CD14-positive monocyte (primary cell): ENCODE results near the gene ZNRF1. TPM values are rescaled to one million over a fixed set of nuclear protein-coding genes. Genes with fewer than 3 reads are reported as not detected.

Source experiments
- DNase-seq, 3 donors: peaks; one replicate each; pipeline ENCODE4 v3.0.0-alpha.2; 2011 to 2022
- H2AFZ ChIP-seq: 2 replicates; pipeline ENCODE4 v1.6.0; 2012; ENCODE audit warnings: mild to moderate bottlenecking, low read depth, low read length, inconsistent platforms; ENCODE audit not compliant: insufficient read depth, poor library complexity, severe bottlenecking
- H3K27ac ChIP-seq, 2 donors: 1 replicate in 1 of 2; 2 replicates in 1 of 2; pipeline ENCODE4 v1.5.1; 2012 to 2013; ENCODE audit warnings: low read length in 2 of 2, control low read depth in 1 of 2, inconsistent platforms in 1 of 2, low read depth in 1 of 2, mild to moderate bottlenecking in 1 of 2
- H3K27me3 ChIP-seq, 2 donors: one replicate each; pipeline versions ENCODE4 v1.6.0 to v1.6.1; 2011 to 2013; ENCODE audit warnings: low read length in 2 of 2; ENCODE audit not compliant: control insufficient read depth in 2 of 2, insufficient read depth in 2 of 2
- H3K36me3 ChIP-seq, 2 donors: replicated peaks in 1 of 2; 1 replicate in 1 of 2; 2 replicates in 1 of 2; pipeline versions ENCODE4 v1.5.1 to v1.6.1; 2012 to 2013; ENCODE audit warnings: low read length in 2 of 2, control low read depth in 1 of 2, inconsistent platforms in 1 of 2, mild to moderate bottlenecking in 1 of 2; ENCODE audit not compliant: insufficient read depth in 2 of 2, control insufficient read depth in 1 of 2
- H3K4me1 ChIP-seq, 2 donors: 1 replicate in 1 of 2; 2 replicates in 1 of 2; pipeline versions ENCODE4 v1.5.1 to v1.6.1; 2012 to 2013; ENCODE audit warnings: low read length in 2 of 2, control low read depth in 1 of 2, inconsistent platforms in 1 of 2, mild to moderate bottlenecking in 1 of 2, moderate library complexity in 1 of 2; ENCODE audit not compliant: insufficient read depth in 2 of 2, control insufficient read depth in 1 of 2
- H3K4me2 ChIP-seq: replicated peaks from 2 replicates; pipeline ENCODE3; 2012; ENCODE audit warnings: low read length, moderate library complexity, mild to moderate bottlenecking; ENCODE audit not compliant: poor library complexity, severe bottlenecking; ENCODE audit errors: extremely low read depth
- H3K4me3 ChIP-seq, 3 experiments: fragments of 200-600 bp in 1 of 3; sonication (generic) in 1 of 3; replicated peaks in 1 of 3; 1 replicate in 2 of 3; 2 replicates in 1 of 3; pipeline ENCODE4 v1.5.1; 2011 to 2013; ENCODE audit warnings: low read length in 3 of 3, mild to moderate bottlenecking in 3 of 3, control low read depth in 2 of 3, low read depth in 2 of 3, inconsistent platforms in 1 of 3, moderate library complexity in 1 of 3
- H3K79me2 ChIP-seq: 2 replicates; pipeline ENCODE4 v1.6.0; 2012; ENCODE audit warnings: mild to moderate bottlenecking, control low read depth, inconsistent platforms, low read length, moderate library complexity; ENCODE audit not compliant: insufficient read depth
- H3K9ac ChIP-seq: 2 replicates; pipeline ENCODE4 v1.6.0; 2017; ENCODE audit warnings: low read length, mild to moderate bottlenecking; ENCODE audit not compliant: insufficient read depth, poor library complexity, severe bottlenecking
- H3K9me3 ChIP-seq, 2 donors: replicated peaks in 1 of 2; 1 replicate in 1 of 2; 2 replicates in 1 of 2; pipeline versions ENCODE4 v1.5.1 to v1.6.1; 2012 to 2013; ENCODE audit warnings: low read length in 2 of 2, control low read depth in 1 of 2; ENCODE audit not compliant: control insufficient read depth in 1 of 2, insufficient read depth in 1 of 2
- H4K20me1 ChIP-seq: 2 replicates; pipeline ENCODE4 v1.6.0; 2012; ENCODE audit warnings: mild to moderate bottlenecking, low read length, control low read depth, moderate library complexity; ENCODE audit not compliant: insufficient read depth
- H3K27ac Mint-ChIP-seq, 7 donors: one replicate each; pipeline ENCODE4 v1.8.0; 2020; ENCODE audit warnings: mild to moderate bottlenecking in 7 of 7, mixed read lengths in 7 of 7, moderate library complexity in 6 of 7, inconsistent platforms in 2 of 7
- H3K27me3 Mint-ChIP-seq, 3 donors: one replicate each; pipeline ENCODE4 v1.8.0; 2021 to 2022; ENCODE audit warnings: low read depth in 3 of 3, mild to moderate bottlenecking in 3 of 3, mixed read lengths in 3 of 3, moderate library complexity in 3 of 3, inconsistent platforms in 1 of 3
- H3K36me3 Mint-ChIP-seq, 2 donors: one replicate each; pipeline ENCODE4 v1.8.0; 2020; ENCODE audit warnings: mixed read lengths in 2 of 2, inconsistent platforms in 1 of 2, mild to moderate bottlenecking in 1 of 2
- H3K4me1 Mint-ChIP-seq: one replicate; pipeline ENCODE4 v1.8.0; 2020; ENCODE audit warnings: mild to moderate bottlenecking, mixed read lengths
- H3K4me3 Mint-ChIP-seq, 2 donors: one replicate each; pipeline ENCODE4 v1.8.0; 2020; ENCODE audit warnings: mild to moderate bottlenecking in 2 of 2, mixed read lengths in 2 of 2, moderate library complexity in 1 of 2
- H3K9me3 Mint-ChIP-seq, 7 donors: one replicate each; pipeline ENCODE4 v1.8.0; 2020 to 2022; ENCODE audit warnings: mixed read lengths in 7 of 7, mild to moderate bottlenecking in 6 of 7, moderate library complexity in 6 of 7, inconsistent platforms in 2 of 7
- WGBS: methylation state at CpG from one replicate; pipeline ENCODE4 v1.1.5; 2013; ENCODE audit warnings: missing lambda C conversion rate; ENCODE audit not compliant: insufficient coverage; 5-methylcytosine and 5-hydroxymethylcytosine counted together
- intact Hi-C, 2 donors: fragments of 100-400 bp; cut with micrococcal nuclease; formaldehyde crosslinking; loops; one replicate each; pipeline versions ENCODE4 v1.15.0 to v1.15.1; 2023
- polyA plus RNA-seq, 3 donors: library from polyadenylated mRNA; depleted of rRNA in 1 of 3; unstranded in 2 of 3; stranded (reverse) in 1 of 3; fragments of 300-500 nt in 2 of 3; fragments of >200 nt in 1 of 3; fragmentation: Illumina TruSeq in 2 of 3; gene quantifications; 1 replicate in 2 of 3; 2 replicates in 1 of 3; pipeline ENCODE4 v1.2.3, GENCODE V29; 2012 to 2021
- TF ChIP-seq, protein P1 (sequence below): fragments of 200-600 bp; IDR thresholded peaks from one replicate; pipeline ENCODE4 v1.8.0; 2022; ENCODE audit warnings: antibody characterized with exemption, mild to moderate bottlenecking

ZNRF1 gene
- polyA plus RNA-seq, 3 donors = 1.9 to 5.3 (median 4.3) TPM

DNA sequence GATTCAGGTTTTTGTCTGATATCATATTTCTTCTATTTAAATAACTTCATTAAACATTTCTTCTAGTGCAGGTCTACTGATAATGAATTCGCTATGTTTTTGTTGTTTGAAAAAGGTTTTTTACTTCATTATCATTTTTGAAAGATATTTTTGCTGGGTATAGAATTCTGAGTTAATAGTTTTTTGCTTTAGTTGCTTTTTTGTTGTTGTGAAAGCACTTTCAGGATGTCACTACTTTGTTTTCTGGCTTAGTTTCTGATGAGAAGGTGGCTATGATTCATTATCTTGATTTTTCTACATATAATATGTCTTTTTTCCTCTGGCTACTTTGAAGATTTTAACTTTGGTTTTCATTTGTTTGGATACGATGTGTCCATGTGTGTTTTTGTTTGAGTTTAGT, 153.0 kb downstream of the ZNRF1 start:
- no peak overlapping the region for H3K9ac ChIP-seq
- Mint-ChIP-seq H3K4me3 (no peak overlapping the region), H3K36me3 (peaks cover 15 to 32% of the 10 kb centered on the region in 2 donors), H3K27me3 (peaks cover 0 to 1% (median 0%) of the 10 kb centered on the region in 3 donors), H3K27ac (no peak overlapping the region), H3K9me3 (peaks cover 19 to 39% (median 28%) of the 10 kb centered on the region in 7 donors), H3K4me1 (peaks cover 8% of the 10 kb centered on the region)
- no peaks in the 10 kb centered on the region for H3K27me3 ChIP-seq
- no peak overlapping the region for H3K27ac ChIP-seq
- peaks cover 17 to 20% of the 10 kb centered on the region in 2 donors for H3K9me3 ChIP-seq
- TF ChIP-seq, protein P1, sequence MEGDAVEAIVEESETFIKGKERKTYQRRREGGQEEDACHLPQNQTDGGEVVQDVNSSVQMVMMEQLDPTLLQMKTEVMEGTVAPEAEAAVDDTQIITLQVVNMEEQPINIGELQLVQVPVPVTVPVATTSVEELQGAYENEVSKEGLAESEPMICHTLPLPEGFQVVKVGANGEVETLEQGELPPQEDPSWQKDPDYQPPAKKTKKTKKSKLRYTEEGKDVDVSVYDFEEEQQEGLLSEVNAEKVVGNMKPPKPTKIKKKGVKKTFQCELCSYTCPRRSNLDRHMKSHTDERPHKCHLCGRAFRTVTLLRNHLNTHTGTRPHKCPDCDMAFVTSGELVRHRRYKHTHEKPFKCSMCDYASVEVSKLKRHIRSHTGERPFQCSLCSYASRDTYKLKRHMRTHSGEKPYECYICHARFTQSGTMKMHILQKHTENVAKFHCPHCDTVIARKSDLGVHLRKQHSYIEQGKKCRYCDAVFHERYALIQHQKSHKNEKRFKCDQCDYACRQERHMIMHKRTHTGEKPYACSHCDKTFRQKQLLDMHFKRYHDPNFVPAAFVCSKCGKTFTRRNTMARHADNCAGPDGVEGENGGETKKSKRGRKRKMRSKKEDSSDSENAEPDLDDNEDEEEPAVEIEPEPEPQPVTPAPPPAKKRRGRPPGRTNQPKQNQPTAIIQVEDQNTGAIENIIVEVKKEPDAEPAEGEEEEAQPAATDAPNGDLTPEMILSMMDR = no peak
- no peak overlapping the region for H2AFZ ChIP-seq
- peaks cover 4 to 29% of the 10 kb centered on the region in 2 donors for H3K36me3 ChIP-seq
- no CpG with 5 or more reads among the region's 2 CpGs for WGBS
- no peaks in the 10 kb centered on the region for H3K79me2 ChIP-seq
- no peak for DNase-seq
- H3K4me3 ChIP-seq = no peak overlapping the region
- peaks cover 10 to 15% of the 10 kb centered on the region in 2 donors for H3K4me1 ChIP-seq
- intact Hi-C loops = no loop called here
- H3K4me2 ChIP-seq = no peak overlapping the region
- H4K20me1 ChIP-seq = no peaks in the 10 kb centered on the region

DNA sequence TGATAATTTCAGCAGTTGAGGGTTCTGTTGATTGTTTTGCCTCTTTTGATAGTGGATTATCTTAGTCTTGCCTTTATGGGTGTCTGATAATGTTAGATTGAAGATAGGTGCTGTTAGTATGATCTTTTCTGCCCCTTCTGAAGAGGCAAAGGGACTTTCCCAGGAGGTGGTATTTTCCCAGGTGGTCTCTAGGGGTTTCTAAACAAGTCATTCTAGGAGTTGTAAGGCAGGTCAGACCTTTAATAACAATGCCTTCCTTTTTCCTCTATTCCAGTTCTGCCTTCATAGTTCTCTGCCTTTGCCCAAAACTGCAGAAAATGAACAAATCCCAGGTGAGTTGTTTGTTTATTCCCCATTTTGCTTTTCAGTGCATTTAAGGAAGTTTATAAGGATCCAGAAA, 153.8 kb downstream of the ZNRF1 start:
- Mint-ChIP-seq H3K27ac (no peak overlapping the region), H3K9me3 (peaks cover 20 to 41% (median 30%) of the 10 kb centered on the region in 7 donors), H3K4me3 (no peak overlapping the region), H3K36me3 (peaks cover 21 to 38% of the 10 kb centered on the region in 2 donors), H3K4me1 (peaks cover 10% of the 10 kb centered on the region), H3K27me3 (peaks cover 0 to 2% (median 0%) of the 10 kb centered on the region in 3 donors)
- Histone ChIP-seq H3K27ac (no peak overlapping the region), H3K4me3 (no peak overlapping the region), H3K79me2 (no peaks in the 10 kb centered on the region), H2AFZ (no peak overlapping the region), H3K36me3 (peaks cover 5 to 37% of the 10 kb centered on the region in 2 donors), H3K27me3 (no peaks in the 10 kb centered on the region), H3K4me1 (peaks cover 10 to 15% of the 10 kb centered on the region in 2 donors), H3K9me3 (peaks cover 17 to 23% of the 10 kb centered on the region in 2 donors), H4K20me1 (no peaks in the 10 kb centered on the region), H3K9ac (no peak overlapping the region), H3K4me2 (no peak overlapping the region)
- intact Hi-C loops = no loop called here
- DNase-seq = no peak
- TF ChIP-seq, protein P1 = no peak
